ENCODE data around the gene TTF1. TPM values are rescaled to one million over a fixed set of nuclear protein-coding genes. Genes with fewer than 3 reads are reported as not detected.
A peak's percentile ranks its signal among the peaks of the same experiment; 100 is the strongest.

The TTF1 gene
- total RNA-seq, 1 experiment from 2014 or later: 26.9 TPM

DNA sequence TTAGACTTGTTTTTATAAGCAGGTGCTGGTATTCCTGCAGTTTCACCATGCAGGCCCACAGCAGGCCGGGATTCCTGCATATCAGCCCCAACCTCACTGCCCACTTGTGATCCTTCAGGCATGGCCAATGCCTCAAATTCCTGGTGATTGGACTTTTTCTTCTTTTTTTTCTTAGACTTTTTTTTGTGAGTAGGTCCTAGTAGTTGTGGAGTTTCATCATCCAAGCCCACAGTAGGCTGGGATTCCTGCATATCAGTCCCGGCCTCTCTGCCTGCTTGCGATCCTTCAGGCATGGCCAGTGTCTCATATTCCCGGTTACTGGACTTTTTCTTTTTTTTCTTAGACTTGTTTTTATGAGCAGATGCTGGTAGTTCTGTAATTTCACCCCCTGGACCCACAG lies 4.8 kb downstream of the TTF1 start:
- H3K27ac Mint-ChIP-seq: peak overlapping the region; percentile 27 to 62 (median 29); a peak in 5 of 7 replicates

More for the DNA sequence above, 4.8 kb downstream of the TTF1 start:
- Histone ChIP-seq H4K8ac (replicated peaks; ENCODE audit: insufficient read length, low read depth, low read length) (no peak overlapping the region), H2BK12ac (ENCODE audit: insufficient read length, low read depth, low read length) (no peak overlapping the region), H4K91ac (ENCODE audit: insufficient read length, low read depth, low read length) (no peak overlapping the region), H3K9me3 (ENCODE audit: control insufficient read depth, low read depth, low read length) (no peaks in the 10 kb centered on the region), H2AK5ac (ENCODE audit: insufficient read length, low read length) (no peak overlapping the region), H3K27me3 (ENCODE audit: insufficient read depth, low read length) (no peaks in the 10 kb centered on the region), H2BK15ac (ENCODE audit: low read depth, low read length) (no peak overlapping the region), H3K18ac (ENCODE audit: insufficient read length, low read depth, low read length) (no peak overlapping the region), H2BK20ac (ENCODE audit: low read depth, low read length, poor library complexity, severe bottlenecking) (no peak overlapping the region), H3K23ac (ENCODE audit: insufficient read length, low read depth, low read length) (no peak overlapping the region), H3K23me2 (ENCODE audit: insufficient read length, low read depth, low read length, poor library complexity, severe bottlenecking) (no peaks in the 10 kb centered on the region), H3K79me2 (ENCODE audit: insufficient read depth, low read length) (peaks cover 9% of the 10 kb centered on the region; the same call in 1 of the 2 replicates), H3K9ac (ENCODE audit: extremely low read depth, insufficient read length, low read length) (no peak overlapping the region), H2BK120ac (ENCODE audit: low read depth, low read length, poor library complexity, severe bottlenecking) (no peak overlapping the region), H3T11ph (ENCODE audit: low read length) (no peak overlapping the region), H3K56ac (ENCODE audit: insufficient read length, low read depth, low read length) (no peak overlapping the region), H4K5ac (ENCODE audit: insufficient read length, low read depth, low read length) (no peak overlapping the region), H2BK5ac (ENCODE audit: insufficient read length, low read length) (no peak overlapping the region), H3K4me1 (ENCODE audit: insufficient read depth, low read length) (peaks cover 3% of the 10 kb centered on the region; the same call in 1 of the 2 replicates), H4K20me1 (ENCODE audit: control insufficient read depth, insufficient read depth, insufficient read length) (no peaks in the 10 kb centered on the region), H2AFZ (ENCODE audit: low read length) (no peak overlapping the region), H3K79me1 (ENCODE audit: insufficient read depth, low read depth, low read length, poor library complexity, severe bottlenecking) (peaks cover 6% of the 10 kb centered on the region), H3K14ac (ENCODE audit: insufficient read depth, low read length) (no peak overlapping the region), H3K27ac (ENCODE audit: insufficient read length, low read depth, low read length) (no peak overlapping the region), H3K4ac (ENCODE audit: low read depth, low read length) (no peak overlapping the region), H3K4me2 (ENCODE audit: insufficient read depth, insufficient read length, low read length) (no peak overlapping the region)
- H3K9me3 Mint-ChIP-seq: no peaks in the 10 kb centered on the region; a peak in 1 of 5 replicates
- H3K36me3 Mint-ChIP-seq (ENCODE audit: insufficient read depth in 1 of 3, low read depth in 3 of 3): peaks cover 36 to 65% (median 56%) of the 10 kb centered on the region in 3 experiments; a peak in 6 of 7 replicates
- DNase-seq: no peak
- WGBS (ENCODE audit: extremely low coverage, insufficient read length, low lambda C conversion rate): no CpG with 5 or more reads among the region's 4 CpGs
- H3K4me1 Mint-ChIP-seq: peaks cover 8 to 10% of the 10 kb centered on the region in 2 experiments
- TF ChIP-seq, protein P1, sequence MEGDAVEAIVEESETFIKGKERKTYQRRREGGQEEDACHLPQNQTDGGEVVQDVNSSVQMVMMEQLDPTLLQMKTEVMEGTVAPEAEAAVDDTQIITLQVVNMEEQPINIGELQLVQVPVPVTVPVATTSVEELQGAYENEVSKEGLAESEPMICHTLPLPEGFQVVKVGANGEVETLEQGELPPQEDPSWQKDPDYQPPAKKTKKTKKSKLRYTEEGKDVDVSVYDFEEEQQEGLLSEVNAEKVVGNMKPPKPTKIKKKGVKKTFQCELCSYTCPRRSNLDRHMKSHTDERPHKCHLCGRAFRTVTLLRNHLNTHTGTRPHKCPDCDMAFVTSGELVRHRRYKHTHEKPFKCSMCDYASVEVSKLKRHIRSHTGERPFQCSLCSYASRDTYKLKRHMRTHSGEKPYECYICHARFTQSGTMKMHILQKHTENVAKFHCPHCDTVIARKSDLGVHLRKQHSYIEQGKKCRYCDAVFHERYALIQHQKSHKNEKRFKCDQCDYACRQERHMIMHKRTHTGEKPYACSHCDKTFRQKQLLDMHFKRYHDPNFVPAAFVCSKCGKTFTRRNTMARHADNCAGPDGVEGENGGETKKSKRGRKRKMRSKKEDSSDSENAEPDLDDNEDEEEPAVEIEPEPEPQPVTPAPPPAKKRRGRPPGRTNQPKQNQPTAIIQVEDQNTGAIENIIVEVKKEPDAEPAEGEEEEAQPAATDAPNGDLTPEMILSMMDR (conservative IDR thresholded peaks at IDR 0.05): no peak
- no peaks in the 10 kb centered on the region for H3K27me3 Mint-ChIP-seq (ENCODE audit: low read depth)
- no peak overlapping the region for H3K4me3 Mint-ChIP-seq
